RWPE1 (cell line): ENCODE data around the gene PTPN14.

ENCODE experiments used
- CTCF ChIA-PET: fragments of 350-600 bp; sonication (Branson Sonifier 250); formaldehyde crosslinking; extraction: SDS; loops from one replicate; lab custom pipeline; 2021; lab: Yijun Ruan, JAX
- POLR2A ChIA-PET: fragments of 400-600 bp; formaldehyde crosslinking; extraction: SDS; loops from one replicate; lab custom pipeline; 2020; ENCODE audit warnings: antibody characterized with exemption; ENCODE audit not compliant: low non-redundant PET; lab: Yijun Ruan, JAX
- DNase-seq: peaks from one replicate; pipeline ENCODE4 v3.0.0; 2012; ENCODE audit warnings: low spot score
- H3K27ac ChIP-seq: fragments of 450-650 bp; 2 replicates; pipeline ENCODE4 v1.5.1; 2017
- CTCF ChIP-seq: fragments of 450-650 bp; conservative IDR thresholded peaks from 2 replicates; pipeline ENCODE4 v1.5.1; 2017; ENCODE audit warnings: low read depth, mild to moderate bottlenecking

The PTPN14 gene

GRCh38 chr1:214540324-214540723 lies 11.1 kb downstream of the PTPN14 start:
- CTCF ChIA-PET: interaction anchor here (0.9 kb wide), 1 partner anchor 1170 kb away, joined by 4 read pairs; no protein-coding TSS in a partner anchor
- H3K27ac ChIP-seq: no peak overlapping the region
- no peak for TF ChIP-seq CTCF
- DNase-seq: no peak
- POLR2A ChIA-PET: interaction anchor here (0.6 kb wide), 1 partner anchor 15 kb away, joined by 3 read pairs; no protein-coding TSS in a partner anchor

- CTCF ChIA-PET: no interaction called here
- no peak for TF ChIP-seq CTCF
- H3K27ac ChIP-seq: no peak overlapping the region
- DNase-seq: no peak
- POLR2A ChIA-PET: interaction anchor here (0.5 kb wide), 1 partner anchor 54 kb away, joined by 7 read pairs; no protein-coding TSS in a partner anchor
Observed at GRCh38 chr1:214538496-214538895, 12.9 kb downstream of the PTPN14 start.

GRCh38 chr1:214537872-214538473 lies 13.4 kb downstream of the PTPN14 start:
- CTCF ChIA-PET: no interaction called here
- H3K27ac ChIP-seq: no peak overlapping the region

GRCh38 chr1:214537219-214537618 lies 14.2 kb downstream of the PTPN14 start:
- no peak overlapping the region for H3K27ac ChIP-seq
- ChIA-PET POLR2A (no interaction called here), CTCF (no interaction called here)
- no peak for TF ChIP-seq CTCF
- no peak for DNase-seq

More at GRCh38 chr1:214537872-214538473, 13.4 kb downstream of the PTPN14 start:
- no peak for DNase-seq
- TF ChIP-seq CTCF: no peak
- POLR2A ChIA-PET: no interaction called here

- H3K27ac ChIP-seq: peak overlapping the region; percentile 10; the same call in 1 of the 2 replicates
- POLR2A ChIA-PET: no interaction called here
- DNase-seq: no peak
- no peak for TF ChIP-seq CTCF
- CTCF ChIA-PET: no interaction called here
Observed at GRCh38 chr1:214532070-214532469, 19.3 kb downstream of the PTPN14 start.

GRCh38 chr1:214525535-214526019 lies 25.8 kb downstream of the PTPN14 start:
- peak overlapping the region; percentile 43 for H3K27ac ChIP-seq
- ChIA-PET CTCF (no interaction called here), POLR2A (interaction anchor here (0.6 kb wide), 1 partner anchor 59 kb away, joined by 6 read pairs; no protein-coding TSS in a partner anchor)
- no peak for DNase-seq
- no peak for TF ChIP-seq CTCF
